22Rv1 (cell line): ENCODE data around the gene RAB31.

ENCODE experiments used
- H3K27ac ChIP-seq: fragments of 450-650 bp; 2 replicates; pipeline ENCODE4 v1.5.1; 2017
- ZFX ChIP-seq: fragments of 450-650 bp; IDR thresholded peaks from 2 replicates; pipeline ENCODE4 v1.6.1; 2017; ENCODE audit warnings: antibody characterized with exemption, borderline replicate concordance
- TF ChIP-seq, protein P1 (sequence below): fragments of 450-650 bp; IDR thresholded peaks from 2 replicates; pipeline ENCODE4 v1.5.1; 2017; ENCODE audit warnings: mild to moderate bottlenecking

The RAB31 gene

DNA sequence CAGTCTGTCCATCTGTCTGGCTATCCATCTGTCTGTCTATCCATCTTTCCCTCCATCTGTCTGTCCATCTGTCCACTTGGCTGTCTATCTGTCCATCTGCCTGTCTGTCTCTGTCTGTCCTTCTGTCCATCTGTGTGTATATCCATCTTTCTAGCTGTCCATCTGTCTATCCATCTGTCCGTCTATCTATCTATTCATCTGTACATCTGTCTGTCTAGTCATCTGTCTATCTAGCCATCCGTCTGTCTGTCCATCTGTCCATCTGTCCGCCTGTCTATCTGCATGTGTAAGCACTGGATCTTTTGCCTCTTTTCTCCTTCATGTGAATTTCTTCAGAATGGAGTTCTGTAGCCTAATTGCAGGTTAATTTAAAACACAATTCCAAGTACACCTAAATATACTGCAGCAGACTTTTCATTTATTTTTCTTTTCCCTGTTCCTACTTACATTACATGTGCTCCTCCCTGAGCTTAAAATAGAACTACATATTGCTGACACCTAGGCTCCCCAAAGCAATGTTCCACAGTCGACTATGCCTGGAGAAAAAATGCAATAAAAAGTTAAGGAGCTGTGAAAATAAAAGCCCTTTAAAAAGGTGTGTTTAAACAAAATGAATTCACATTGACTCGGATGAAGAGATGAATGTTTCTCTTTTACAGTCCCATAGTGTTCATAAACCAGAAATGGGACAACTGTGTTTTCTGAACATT lies 140.2 kb downstream of the RAB31 start:
- TF ChIP-seq, protein P1, sequence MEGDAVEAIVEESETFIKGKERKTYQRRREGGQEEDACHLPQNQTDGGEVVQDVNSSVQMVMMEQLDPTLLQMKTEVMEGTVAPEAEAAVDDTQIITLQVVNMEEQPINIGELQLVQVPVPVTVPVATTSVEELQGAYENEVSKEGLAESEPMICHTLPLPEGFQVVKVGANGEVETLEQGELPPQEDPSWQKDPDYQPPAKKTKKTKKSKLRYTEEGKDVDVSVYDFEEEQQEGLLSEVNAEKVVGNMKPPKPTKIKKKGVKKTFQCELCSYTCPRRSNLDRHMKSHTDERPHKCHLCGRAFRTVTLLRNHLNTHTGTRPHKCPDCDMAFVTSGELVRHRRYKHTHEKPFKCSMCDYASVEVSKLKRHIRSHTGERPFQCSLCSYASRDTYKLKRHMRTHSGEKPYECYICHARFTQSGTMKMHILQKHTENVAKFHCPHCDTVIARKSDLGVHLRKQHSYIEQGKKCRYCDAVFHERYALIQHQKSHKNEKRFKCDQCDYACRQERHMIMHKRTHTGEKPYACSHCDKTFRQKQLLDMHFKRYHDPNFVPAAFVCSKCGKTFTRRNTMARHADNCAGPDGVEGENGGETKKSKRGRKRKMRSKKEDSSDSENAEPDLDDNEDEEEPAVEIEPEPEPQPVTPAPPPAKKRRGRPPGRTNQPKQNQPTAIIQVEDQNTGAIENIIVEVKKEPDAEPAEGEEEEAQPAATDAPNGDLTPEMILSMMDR: no peak
- TF ChIP-seq ZFX: no peak
- H3K27ac ChIP-seq: no peak overlapping the region

DNA sequence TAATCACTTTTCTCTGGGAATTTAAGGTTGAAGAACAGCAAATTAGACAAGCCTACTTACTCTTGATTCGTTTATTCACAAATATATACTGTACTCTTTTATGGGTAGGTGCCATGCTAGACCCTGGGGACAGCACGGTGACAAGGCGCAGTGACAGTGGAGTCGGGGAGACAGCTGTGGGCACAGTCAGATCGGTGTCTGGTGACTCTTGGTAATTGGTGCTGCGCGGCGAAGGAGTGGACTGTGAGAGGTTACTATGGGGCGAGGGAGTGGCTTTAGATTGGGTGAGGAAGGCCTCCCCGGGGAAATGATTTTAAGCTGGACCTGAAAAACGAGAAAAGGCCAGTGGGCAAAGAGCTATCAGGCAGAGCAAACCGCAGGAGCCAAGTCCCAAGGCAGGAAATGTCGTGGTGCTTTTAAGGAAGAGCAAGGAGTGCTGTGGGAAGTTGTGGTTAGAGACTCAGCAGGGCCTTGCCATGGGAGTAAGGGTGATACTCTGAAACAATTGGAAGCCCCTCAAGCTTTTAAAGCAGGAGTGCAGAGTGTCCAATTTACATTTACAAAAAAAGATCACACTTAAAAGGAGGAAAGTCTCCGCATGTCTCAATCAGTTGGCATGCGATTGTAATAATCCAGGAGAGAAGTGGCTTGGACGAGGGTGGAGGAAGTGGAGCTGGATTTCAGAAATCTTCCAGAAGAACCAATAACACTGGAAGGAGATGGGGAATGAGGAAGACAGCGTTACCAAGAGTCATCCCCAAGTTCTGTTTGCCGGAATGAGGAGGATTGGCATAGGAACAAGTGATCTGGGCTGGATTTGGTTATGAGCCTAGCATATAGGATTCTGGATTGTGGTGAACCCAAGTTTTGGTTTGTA lies 141.5 kb downstream of the RAB31 start:
- TF ChIP-seq ZFX: no peak
- no peak overlapping the region for H3K27ac ChIP-seq

DNA sequence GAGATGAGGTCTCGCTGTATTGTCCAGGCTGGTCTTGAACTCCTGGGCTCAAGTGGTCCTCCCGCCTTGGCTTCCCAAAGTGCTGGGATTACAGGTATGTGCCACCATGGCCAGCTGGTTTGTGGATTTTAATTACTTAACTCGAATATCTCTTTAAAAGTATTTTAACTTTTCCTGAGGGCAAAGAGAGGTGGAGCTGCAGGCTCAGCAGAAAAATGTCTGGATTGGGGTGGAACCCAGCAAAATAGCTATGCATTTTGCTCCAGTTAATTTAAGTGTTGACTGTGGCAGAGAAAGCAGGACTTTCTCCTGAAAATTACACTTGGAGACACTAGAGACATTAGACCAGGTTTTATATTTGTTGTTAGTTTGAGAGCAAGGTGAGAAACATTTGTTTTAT lies 142.2 kb downstream of the RAB31 start:
- no peak overlapping the region for H3K27ac ChIP-seq
- TF ChIP-seq, protein P1: no peak
- TF ChIP-seq ZFX: no peak

DNA sequence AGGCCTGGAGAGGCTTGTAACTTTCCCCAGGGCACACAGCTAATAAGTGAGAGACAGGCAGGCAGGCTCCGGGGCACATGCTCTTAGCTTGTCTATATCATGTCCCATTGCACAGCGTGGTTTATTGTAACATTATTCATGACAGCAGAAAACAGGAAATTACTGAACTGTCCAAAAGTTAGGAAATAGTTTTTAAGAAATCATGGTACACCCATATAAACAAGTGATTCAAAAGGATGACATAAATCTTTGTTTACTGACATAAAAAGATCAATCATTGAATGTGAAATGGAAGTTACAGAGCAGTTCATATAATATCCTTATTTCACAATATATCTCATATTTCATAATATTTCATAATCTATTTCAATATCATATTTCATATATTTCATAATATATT lies 143.4 kb downstream of the RAB31 start:
- TF ChIP-seq, protein P1: no peak
- no peak for TF ChIP-seq ZFX
- H3K27ac ChIP-seq: no peak overlapping the region

DNA sequence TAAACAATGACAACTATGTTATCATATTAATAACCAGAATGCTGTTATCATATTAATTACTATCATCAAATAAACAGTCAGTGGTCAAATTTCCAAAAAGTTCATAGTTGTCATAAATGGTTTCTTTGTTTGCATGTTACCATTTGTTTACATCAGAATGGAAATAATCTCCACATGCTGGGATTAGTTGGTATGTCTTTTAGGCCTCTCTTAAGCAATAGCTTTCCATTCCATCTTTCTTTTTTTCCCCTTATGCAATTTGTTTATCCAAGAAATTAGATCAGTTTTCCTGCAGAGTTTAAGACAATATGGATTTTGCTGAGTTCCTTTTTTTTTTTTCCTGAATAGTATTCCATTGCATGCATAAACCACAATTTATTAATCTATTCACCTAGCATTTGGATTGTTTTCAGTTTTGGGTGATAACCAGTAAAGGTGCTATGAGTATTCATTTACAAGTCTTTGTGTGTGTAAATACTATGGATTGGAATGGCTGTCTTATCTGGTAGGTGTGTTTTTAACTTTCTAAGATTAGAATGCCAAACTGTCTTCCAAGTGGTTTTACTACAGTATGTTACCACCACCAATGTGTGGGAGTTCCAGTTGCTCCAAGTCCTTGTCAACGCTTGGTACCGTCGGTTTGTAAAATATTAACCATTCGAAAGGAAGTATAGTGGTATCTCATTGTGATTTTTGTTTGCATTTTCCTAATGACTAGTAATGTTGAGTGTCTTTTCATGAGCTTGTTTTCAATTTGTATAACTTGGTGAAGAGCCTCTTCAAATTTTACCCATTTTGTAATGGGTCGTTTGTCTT lies 144.4 kb downstream of the RAB31 start:
- TF ChIP-seq ZFX: no peak
- TF ChIP-seq, protein P1: no peak
- no peak overlapping the region for H3K27ac ChIP-seq

DNA sequence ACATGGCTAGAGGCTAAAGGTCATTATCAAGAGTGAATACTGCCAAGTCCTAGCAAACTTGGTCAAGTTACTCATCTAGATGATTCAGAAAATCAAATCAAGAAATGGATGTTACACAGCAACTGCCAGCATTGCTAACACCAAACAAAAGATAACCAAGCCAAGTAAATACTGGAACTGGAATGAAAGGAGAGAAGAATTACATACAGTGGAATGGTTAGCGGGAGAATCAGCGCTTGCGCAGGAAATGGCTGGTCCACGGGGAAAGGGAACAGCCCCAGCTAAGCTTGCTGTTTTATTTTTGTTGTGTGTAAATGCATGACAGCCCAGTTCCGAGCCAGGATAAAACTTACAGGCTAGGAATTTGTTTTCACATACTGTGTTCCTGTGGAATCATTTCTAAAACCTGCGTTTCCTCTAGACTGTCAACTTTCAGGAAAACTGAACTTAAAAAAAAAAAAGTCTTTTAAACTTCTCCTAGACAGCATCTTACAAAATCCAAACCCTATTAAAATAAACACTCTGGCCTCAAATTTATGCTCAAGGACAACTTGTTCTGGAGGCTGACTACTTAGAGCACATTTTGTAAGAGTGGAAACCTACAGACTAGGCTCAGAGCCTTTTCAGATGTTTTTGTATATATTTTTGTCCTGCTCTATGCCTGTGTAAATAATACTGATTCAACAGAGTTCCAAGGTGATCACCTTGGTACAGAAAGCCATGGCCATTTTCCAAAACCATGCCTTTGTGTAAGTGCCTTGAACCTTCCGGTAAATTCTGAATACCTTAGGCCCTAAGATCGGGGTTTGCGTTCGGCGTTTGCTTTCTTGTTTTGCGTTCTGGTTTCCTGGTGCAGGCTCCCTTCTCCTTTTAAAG lies 146.9 kb downstream of the RAB31 start:
- H3K27ac ChIP-seq: no peak overlapping the region
- TF ChIP-seq, protein P1: no peak

DNA sequence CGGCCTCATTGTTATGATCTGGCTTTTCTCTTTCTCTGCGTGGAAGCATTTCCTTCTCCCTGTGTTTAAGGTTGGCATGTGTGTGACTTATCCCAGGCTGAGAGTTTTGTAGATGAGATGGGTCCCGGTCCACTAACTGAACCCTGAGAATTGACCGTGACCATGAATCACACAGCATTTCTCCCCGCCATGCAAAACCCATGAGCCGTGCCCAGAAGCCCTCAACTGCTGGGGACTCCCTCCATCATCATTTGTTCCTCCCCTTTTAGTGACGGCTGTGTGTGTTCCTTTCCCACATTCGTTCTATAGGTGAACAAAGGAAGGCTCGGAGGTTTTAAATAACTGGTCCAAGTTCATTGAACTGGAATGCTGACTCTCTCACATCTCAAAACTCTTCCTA lies 147.6 kb downstream of the RAB31 start:
- no peak overlapping the region for H3K27ac ChIP-seq
- TF ChIP-seq, protein P1: no peak
- TF ChIP-seq ZFX: no peak
